MCF 10A (cell line): ENCODE data around the gene ALDH3B1. TPM values are rescaled to one million over a fixed set of nuclear protein-coding genes. Genes with fewer than 3 reads are reported as not detected.
A peak's percentile ranks its signal among the peaks of the same experiment; 100 is the strongest.

ENCODE experiments used
- BruUV-seq: library from RNA; stranded (reverse); fragments of 400-500 nt; replicated peaks from 2 replicates; lab custom pipeline; 2021; lab: Mats Ljungman, UMichigan
- CTCF ChIA-PET: fragments of 300-600 bp; sonication (Branson Sonifier 250); formaldehyde crosslinking; extraction: SDS; loops from one replicate; lab custom pipeline; 2021; ENCODE audit warnings: antibody characterized with exemption, inconsistent platforms; lab: Yijun Ruan, JAX
- POLR2A ChIA-PET: fragments of 300-600, 350-650 bp; sonication (Branson Sonifier 250); formaldehyde crosslinking; extraction: SDS; loops from one replicate; lab custom pipeline; 2020; ENCODE audit warnings: antibody characterized with exemption, inconsistent platforms; lab: Yijun Ruan, JAX
- DNase-seq: peaks from one replicate; pipeline ENCODE4 v3.0.0-alpha.2; 2018; ENCODE audit not compliant: unreplicated experiment
- H3K27ac Mint-ChIP-seq: one replicate; pipeline ENCODE4 v1.8.0; 2022; ENCODE audit warnings: mild to moderate bottlenecking, low read depth, mixed read lengths; ENCODE audit not compliant: unreplicated experiment
- H3K27me3 Mint-ChIP-seq: one replicate; pipeline ENCODE4 v1.8.0; 2022; ENCODE audit warnings: mixed read lengths; ENCODE audit not compliant: insufficient read depth, unreplicated experiment
- H3K36me3 Mint-ChIP-seq: one replicate; pipeline ENCODE4 v1.8.0; 2022; ENCODE audit warnings: mild to moderate bottlenecking, moderate library complexity, mixed read lengths; ENCODE audit not compliant: insufficient read depth, unreplicated experiment
- H3K4me1 Mint-ChIP-seq: one replicate; pipeline ENCODE4 v1.8.0; 2022; ENCODE audit warnings: mixed read lengths; ENCODE audit not compliant: insufficient read depth, unreplicated experiment
- H3K4me3 Mint-ChIP-seq: one replicate; pipeline ENCODE4 v1.8.0; 2022; ENCODE audit warnings: mild to moderate bottlenecking, moderate library complexity, mixed read lengths; ENCODE audit not compliant: unreplicated experiment
- H3K9me3 Mint-ChIP-seq: one replicate; pipeline ENCODE4 v1.8.0; 2022; ENCODE audit warnings: mixed read lengths; ENCODE audit not compliant: unreplicated experiment
- intact Hi-C: fragments of 100-400 bp; cut with micrococcal nuclease; formaldehyde crosslinking; loops from 2 replicates; pipeline ENCODE4 v1.14.1; 2022
- total RNA-seq: library from RNA; stranded (reverse); gene quantifications from 2 replicates; pipeline ENCODE4 v1.2.3, GENCODE V29; 2022
- TF ChIP-seq, protein P1 (sequence below): fragments of 200-600 bp; IDR thresholded peaks from one replicate; pipeline ENCODE4 v1.8.0; 2022; ENCODE audit warnings: antibody characterized with exemption, mild to moderate bottlenecking; ENCODE audit not compliant: unreplicated experiment

ALDH3B1 gene
- total RNA-seq, 1 experiment from 2014 or later, result 37.2 TPM

DNA sequence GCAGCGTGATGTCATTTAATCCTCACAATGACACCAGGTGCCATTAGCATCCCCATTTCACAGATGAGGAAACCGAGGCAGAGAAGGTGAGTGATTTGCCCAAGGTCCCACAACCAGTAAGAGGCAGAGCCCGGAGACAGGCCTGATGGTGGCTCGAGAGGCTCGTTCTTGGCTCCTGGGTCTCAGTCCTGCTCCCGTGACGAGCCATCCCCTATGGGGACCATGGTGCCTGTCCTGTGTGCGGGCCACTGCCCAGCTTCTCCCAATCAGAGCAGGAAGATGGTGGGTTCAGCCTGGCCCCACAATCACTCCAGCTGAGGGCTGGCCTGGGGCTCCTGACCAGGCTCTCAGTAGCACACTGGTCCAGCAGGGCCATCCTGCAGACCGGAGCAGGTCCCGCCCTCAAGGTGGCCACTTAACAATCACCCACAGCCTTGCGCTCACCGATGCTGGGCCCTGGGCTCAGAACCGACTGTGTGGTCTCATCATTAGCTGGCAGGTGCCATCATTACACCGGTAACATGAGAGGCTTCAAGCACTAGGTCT lies 3.6 kb downstream of the ALDH3B1 start:
- ChIA-PET CTCF (interaction anchor here (0.7 to 1.2 kb wide), 2 partner anchors 15 to 76 kb away, joined by 3 read pairs; no protein-coding TSS in a partner anchor), POLR2A (interaction anchor here (0.9 to 4.9 kb wide), 15 partner anchors 8 to 301 kb away, joined by 3 to 59 read pairs (median 5); partner anchors contain the start of genes C11orf24, NDUFS8 and TCIRG1)
- intact Hi-C loops, result loop anchor here (1.0 kb wide), 1 partner anchor 15 kb away; no protein-coding TSS in a partner anchor
- H3K4me1 Mint-ChIP-seq, result peaks cover 79% of the 10 kb centered on the region
- TSS peak; percentile 16 for BruUV-seq
- H3K36me3 Mint-ChIP-seq, result peaks cover 30% of the 10 kb centered on the region
- H3K27ac Mint-ChIP-seq, result peak overlapping the region; percentile 89
- TF ChIP-seq, protein P1, sequence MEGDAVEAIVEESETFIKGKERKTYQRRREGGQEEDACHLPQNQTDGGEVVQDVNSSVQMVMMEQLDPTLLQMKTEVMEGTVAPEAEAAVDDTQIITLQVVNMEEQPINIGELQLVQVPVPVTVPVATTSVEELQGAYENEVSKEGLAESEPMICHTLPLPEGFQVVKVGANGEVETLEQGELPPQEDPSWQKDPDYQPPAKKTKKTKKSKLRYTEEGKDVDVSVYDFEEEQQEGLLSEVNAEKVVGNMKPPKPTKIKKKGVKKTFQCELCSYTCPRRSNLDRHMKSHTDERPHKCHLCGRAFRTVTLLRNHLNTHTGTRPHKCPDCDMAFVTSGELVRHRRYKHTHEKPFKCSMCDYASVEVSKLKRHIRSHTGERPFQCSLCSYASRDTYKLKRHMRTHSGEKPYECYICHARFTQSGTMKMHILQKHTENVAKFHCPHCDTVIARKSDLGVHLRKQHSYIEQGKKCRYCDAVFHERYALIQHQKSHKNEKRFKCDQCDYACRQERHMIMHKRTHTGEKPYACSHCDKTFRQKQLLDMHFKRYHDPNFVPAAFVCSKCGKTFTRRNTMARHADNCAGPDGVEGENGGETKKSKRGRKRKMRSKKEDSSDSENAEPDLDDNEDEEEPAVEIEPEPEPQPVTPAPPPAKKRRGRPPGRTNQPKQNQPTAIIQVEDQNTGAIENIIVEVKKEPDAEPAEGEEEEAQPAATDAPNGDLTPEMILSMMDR, result no peak
- no peaks in the 10 kb centered on the region for H3K27me3 Mint-ChIP-seq
- H3K4me3 Mint-ChIP-seq, result peak overlapping the region; percentile 88
- no peak for DNase-seq
- H3K9me3 Mint-ChIP-seq, result no peaks in the 10 kb centered on the region

- DNase-seq, result peak; percentile 98
- BruUV-seq, result no TSS peak
- Mint-ChIP-seq H3K4me1 (peaks cover 73% of the 10 kb centered on the region), H3K9me3 (no peaks in the 10 kb centered on the region), H3K27me3 (no peaks in the 10 kb centered on the region), H3K4me3 (peak overlapping the region; percentile 88), H3K27ac (peak overlapping the region; percentile 89), H3K36me3 (peaks cover 36% of the 10 kb centered on the region)
- POLR2A ChIA-PET, result interaction anchor here (0.6 to 4.9 kb wide), 15 partner anchors 8 to 300 kb away, joined by 3 to 59 read pairs (median 4); partner anchors contain the start of genes C11orf24, NDUFS8, TCIRG1 and UNC93B1
- CTCF ChIA-PET, result interaction anchor here (0.7 to 1.2 kb wide), 3 partner anchors 15 to 283 kb away, joined by 3 read pairs; no protein-coding TSS in a partner anchor
- intact Hi-C loops, result loop anchor here (1.0 kb wide), 1 partner anchor 14 kb away; no protein-coding TSS in a partner anchor
- TF ChIP-seq, protein P1, result no peak
Observed at GRCh38 chr11:68014157-68014946, 4.2 kb downstream of the ALDH3B1 start.

DNA sequence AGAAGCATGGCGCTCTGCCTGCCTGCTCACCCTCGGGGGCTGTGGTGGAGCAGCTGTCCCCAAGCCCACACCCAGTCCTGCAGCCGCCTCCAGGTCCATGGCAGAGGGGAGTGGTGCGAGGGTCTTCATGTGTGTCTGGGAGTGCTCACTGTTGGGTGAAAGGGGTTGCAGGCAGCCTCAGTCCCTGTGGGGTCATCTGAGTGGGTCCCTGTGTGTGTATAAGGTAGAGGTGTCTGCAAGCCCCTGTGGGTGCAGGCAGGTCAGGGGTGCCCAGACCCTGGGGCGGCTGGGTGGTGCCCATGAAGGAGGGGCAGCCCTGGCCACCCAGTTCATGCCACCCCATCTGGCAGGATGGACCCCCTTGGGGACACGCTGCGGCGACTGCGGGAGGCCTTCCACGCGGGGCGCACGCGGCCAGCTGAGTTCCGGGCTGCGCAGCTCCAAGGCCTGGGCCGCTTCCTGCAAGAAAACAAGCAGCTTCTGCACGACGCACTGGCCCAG lies 4.9 kb downstream of the ALDH3B1 start:
- CTCF ChIA-PET, result interaction anchor here (0.8 kb wide), 1 partner anchor 282 kb away, joined by 3 read pairs; no protein-coding TSS in a partner anchor
- H3K4me3 Mint-ChIP-seq, result peak overlapping the region; percentile 88
- DNase-seq, result no peak
- intact Hi-C loops, result loop anchor here (1.0 kb wide), 1 partner anchor 13 kb away; no protein-coding TSS in a partner anchor
- BruUV-seq, result no TSS peak
- POLR2A ChIA-PET, result interaction anchor here (0.6 to 4.9 kb wide), 14 partner anchors 9 to 299 kb away, joined by 3 to 59 read pairs (median 4); partner anchors contain the start of genes C11orf24, NDUFS8, TCIRG1 and UNC93B1
- H3K27ac Mint-ChIP-seq, result peak overlapping the region; percentile 89
- peaks cover 73% of the 10 kb centered on the region for H3K4me1 Mint-ChIP-seq
- TF ChIP-seq, protein P1, result no peak
- peaks cover 43% of the 10 kb centered on the region for H3K36me3 Mint-ChIP-seq
- H3K9me3 Mint-ChIP-seq, result no peaks in the 10 kb centered on the region
- no peaks in the 10 kb centered on the region for H3K27me3 Mint-ChIP-seq
